Measurements from ENCODE around the gene CLEC9A. TPM values are rescaled to one million over a fixed set of nuclear protein-coding genes. Genes with fewer than 3 reads are reported as not detected.

CLEC9A gene
- total and polyA plus RNA-seq, 2 donors (not counting 3 experiments of a cell fraction or from before 2014, with no cell fraction given): not detected

GRCh38 chr12:10088031-10088430 lies 57.5 kb downstream of the CLEC9A start:
- Histone ChIP-seq H3K9ac (replicated peaks; ENCODE audit: extremely low read depth, insufficient read depth, low read length) (no peak overlapping the region), H3K27me3 (ENCODE audit: control insufficient read depth in 2 of 2, insufficient read depth in 2 of 2, low read length in 2 of 2) (no peaks in the 10 kb centered on the region), H3K27ac (ENCODE audit: insufficient read depth, low read depth, low read length) (no peak overlapping the region), H3K9me3 (replicated peaks; ENCODE audit: control insufficient read depth, insufficient read depth, low read length) (no peaks in the 10 kb centered on the region), H3K9me1 (replicated peaks; ENCODE audit: control insufficient read depth, extremely low read depth, insufficient read depth, low read length) (no peaks in the 10 kb centered on the region), H2AFZ (ENCODE audit: low read depth, low read length) (no peak overlapping the region), H3K79me2 (ENCODE audit: control insufficient read depth, insufficient read depth, low read length) (peaks cover 9% of the 10 kb centered on the region), H3K4me3 (replicated peaks in 1 of 3; ENCODE audit: insufficient read depth in 1 of 3, low read depth in 1 of 3, low read length in 3 of 3) (no peak overlapping the region), H3K4me1 (ENCODE audit: control insufficient read depth, extremely low read depth, insufficient read depth, low read length) (no peaks in the 10 kb centered on the region), H4K20me1 (replicated peaks; ENCODE audit: control insufficient read depth, extremely low read depth, insufficient read depth, low read length) (no peaks in the 10 kb centered on the region), H3K4me2 (ENCODE audit: insufficient read depth, low read length) (no peak overlapping the region), H3K36me3 (ENCODE audit: control insufficient read depth in 2 of 2, extremely low read depth in 1 of 2, insufficient read depth in 2 of 2, low read length in 2 of 2) (no peaks in the 10 kb centered on the region)
- no peak for DNase-seq (ENCODE audit: low read depth, low spot score)
- no peak for FAIRE-seq
- dilution Hi-C loops (cut with MboI; ENCODE audit: extremely low pct_ligation_motif_present, low sequenced_read_pairs): no loop called here
- no TSS peak for BruUV-seq (replicated peaks)
- POLR2A ChIA-PET: no interaction called here
- TF ChIP-seq JUN (IDR thresholded peaks at IDR 0.05; ENCODE audit: borderline replicate concordance, insufficient read depth, insufficient read length, low read depth) (no peak), MAX (IDR thresholded peaks at IDR 0.05; ENCODE audit: insufficient read depth, insufficient read length) (no peak), POLR2AphosphoS5 (IDR thresholded peaks at IDR 0.05; ENCODE audit: insufficient read depth, low read depth, low read length) (no peak), FOS (IDR thresholded peaks at IDR 0.05; ENCODE audit: borderline replicate concordance, insufficient read depth, low read length) (no peak), MYC (IDR thresholded peaks at IDR 0.05; ENCODE audit: low read depth, low read length) (no peak), GATA2 (IDR thresholded peaks at IDR 0.05; ENCODE audit: insufficient read depth, insufficient read length, low read depth, low read length) (no peak), POLR2A (IDR thresholded peaks at IDR 0.05; ENCODE audit: low read depth, low read length) (no peak), CTCF (IDR thresholded peaks at IDR 0.05; ENCODE audit: extremely low read depth in 1 of 2, insufficient read depth in 1 of 2, low read depth in 1 of 2, low read length in 2 of 2) (no peak), EZH2 (IDR thresholded peaks at IDR 0.05; ENCODE audit: borderline replicate concordance, low read depth, low read length, severe bottlenecking) (no peak)
- CTCF ChIA-PET: no interaction called here
- intact Hi-C loops (cut with micrococcal nuclease): no loop called here

All from endothelial cell of umbilical vein (primary cell).